Type B pancreatic cell (in vitro differentiated cells): ENCODE data around the gene GALNT11. TPM values are rescaled to one million over a fixed set of nuclear protein-coding genes. Genes with fewer than 3 reads are reported as not detected.

Source experiments
- DNase-seq: peaks from one replicate; pipeline ENCODE4 v3.0.0; 2021; ENCODE audit warnings: mixed read lengths; ENCODE audit not compliant: unreplicated experiment; ENCODE audit errors: extremely low spot score
- H3K27ac Mint-ChIP-seq: 2 replicates; pipeline ENCODE4 v1.8.0; 2021; ENCODE audit warnings: mild to moderate bottlenecking, mixed read lengths
- H3K27me3 Mint-ChIP-seq: 2 replicates; pipeline ENCODE4 v1.8.0; 2021; ENCODE audit warnings: mixed read lengths
- H3K36me3 Mint-ChIP-seq: 2 replicates; pipeline ENCODE4 v1.8.0; 2021; ENCODE audit warnings: mixed read lengths
- H3K4me1 Mint-ChIP-seq: one replicate; pipeline ENCODE4 v1.8.0; 2021; ENCODE audit warnings: mixed read lengths; ENCODE audit not compliant: unreplicated experiment
- H3K4me3 Mint-ChIP-seq: 2 replicates; pipeline ENCODE4 v1.8.0; 2021; ENCODE audit warnings: mild to moderate bottlenecking, mixed read lengths
- H3K9me3 Mint-ChIP-seq: 2 replicates; pipeline ENCODE4 v1.8.0; 2021; ENCODE audit warnings: mixed read lengths
- CTCF ChIP-seq: fragments of 200-600 bp; sonication (generic); conservative IDR thresholded peaks from 2 replicates; pipeline ENCODE4 v1.5.0; 2021; ENCODE audit warnings: antibody characterized with exemption, mild to moderate bottlenecking
- total RNA-seq: library from RNA; stranded (reverse); gene quantifications from 2 replicates; pipeline ENCODE4 v1.2.1, GENCODE V29; 2021; ENCODE audit warnings: low replicate concordance

GALNT11 gene
- total RNA-seq, 1 donor from 2014 or later = 28.8 TPM

GRCh38 chr7:151987748-151988529, 37.5 kb upstream of the GALNT11 start:
- no peak for DNase-seq
- peaks cover 15% of the 10 kb centered on the region for H3K27me3 Mint-ChIP-seq

GRCh38 chr7:151992375-151992774, 33.1 kb upstream of the GALNT11 start:
- no peaks in the 10 kb centered on the region for H3K27me3 Mint-ChIP-seq
- no peak for TF ChIP-seq CTCF
- H3K36me3 Mint-ChIP-seq = no peaks in the 10 kb centered on the region
- no peak overlapping the region for H3K27ac Mint-ChIP-seq
- no peaks in the 10 kb centered on the region for H3K9me3 Mint-ChIP-seq
- H3K4me3 Mint-ChIP-seq = no peak overlapping the region
- H3K4me1 Mint-ChIP-seq = no peaks in the 10 kb centered on the region
- DNase-seq = no peak

More at GRCh38 chr7:151987748-151988529, 37.5 kb upstream of the GALNT11 start:
- H3K27ac Mint-ChIP-seq = no peak overlapping the region
- no peaks in the 10 kb centered on the region for H3K9me3 Mint-ChIP-seq
- no peaks in the 10 kb centered on the region for H3K4me1 Mint-ChIP-seq
- H3K4me3 Mint-ChIP-seq = no peak overlapping the region
- no peaks in the 10 kb centered on the region for H3K36me3 Mint-ChIP-seq
- no peak for TF ChIP-seq CTCF

GRCh38 chr7:151993977-151994676, 31.3 kb upstream of the GALNT11 start:
- Mint-ChIP-seq H3K4me3 (no peak overlapping the region), H3K27me3 (no peaks in the 10 kb centered on the region), H3K4me1 (no peaks in the 10 kb centered on the region), H3K36me3 (no peaks in the 10 kb centered on the region), H3K9me3 (no peaks in the 10 kb centered on the region), H3K27ac (no peak overlapping the region)
- TF ChIP-seq CTCF = no peak
- no peak for DNase-seq

GRCh38 chr7:151999424-152000090, 25.9 kb upstream of the GALNT11 start:
- Mint-ChIP-seq H3K36me3 (no peaks in the 10 kb centered on the region), H3K9me3 (no peaks in the 10 kb centered on the region), H3K27ac (no peak overlapping the region), H3K4me3 (no peak overlapping the region), H3K27me3 (peaks cover 7% of the 10 kb centered on the region), H3K4me1 (no peaks in the 10 kb centered on the region)
- no peak for DNase-seq
- no peak for TF ChIP-seq CTCF

- no peaks in the 10 kb centered on the region for H3K9me3 Mint-ChIP-seq
- H3K4me3 Mint-ChIP-seq = no peak overlapping the region
- no peaks in the 10 kb centered on the region for H3K36me3 Mint-ChIP-seq
- H3K27me3 Mint-ChIP-seq = peaks cover 7% of the 10 kb centered on the region
- no peaks in the 10 kb centered on the region for H3K4me1 Mint-ChIP-seq
- no peak for TF ChIP-seq CTCF
- DNase-seq = no peak
- H3K27ac Mint-ChIP-seq = no peak overlapping the region
Measured at GRCh38 chr7:152000191-152000590, 25.3 kb upstream of the GALNT11 start.
